Neutrophil (primary cell): ENCODE data around the gene APBA2.

ENCODE experiments used
- H3K27ac ChIP-seq: fragments of 200-600 bp; sonication (generic); 2 replicates; pipeline ENCODE4 v1.5.1; 2016; ENCODE audit warnings: mild to moderate bottlenecking, moderate library complexity
- H3K27me3 ChIP-seq: fragments of 200-600 bp; sonication (generic); 2 replicates; pipeline ENCODE4 v1.6.0; 2016; ENCODE audit warnings: mild to moderate bottlenecking
- H3K36me3 ChIP-seq: fragments of 200-600 bp; sonication (generic); 2 replicates; pipeline ENCODE4 v1.5.1; 2017
- H3K4me1 ChIP-seq, 2 experiments: fragments of 200-600 bp in 1 of 2; sonication (generic) in 1 of 2; 1 replicate in 1 of 2; 2 replicates in 1 of 2; pipeline versions ENCODE4 v1.5.1 to v1.6.1; 2013 to 2016; ENCODE audit warnings: low read depth in 1 of 2, low read length in 1 of 2, mild to moderate bottlenecking in 1 of 2, moderate library complexity in 1 of 2; ENCODE audit not compliant: control insufficient read depth in 1 of 2, insufficient read depth in 1 of 2
- H3K4me3 ChIP-seq, 2 experiments: fragments of 200-600 bp in 1 of 2; sonication (generic) in 1 of 2; 1 replicate in 1 of 2; 2 replicates in 1 of 2; pipeline ENCODE4 v1.5.1; 2013 to 2016; ENCODE audit warnings: low read depth in 1 of 2, low read length in 1 of 2, mild to moderate bottlenecking in 1 of 2, moderate library complexity in 1 of 2
- H3K9me3 ChIP-seq: fragments of 200-600 bp; sonication (generic); 2 replicates; pipeline ENCODE4 v1.5.1; 2016
- TF ChIP-seq, protein P1 (sequence below): fragments of 200-600 bp; sonication (generic); IDR thresholded peaks from 2 replicates; pipeline ENCODE4 v1.5.1; 2016; ENCODE audit warnings: antibody characterized with exemption

Gene APBA2

DNA sequence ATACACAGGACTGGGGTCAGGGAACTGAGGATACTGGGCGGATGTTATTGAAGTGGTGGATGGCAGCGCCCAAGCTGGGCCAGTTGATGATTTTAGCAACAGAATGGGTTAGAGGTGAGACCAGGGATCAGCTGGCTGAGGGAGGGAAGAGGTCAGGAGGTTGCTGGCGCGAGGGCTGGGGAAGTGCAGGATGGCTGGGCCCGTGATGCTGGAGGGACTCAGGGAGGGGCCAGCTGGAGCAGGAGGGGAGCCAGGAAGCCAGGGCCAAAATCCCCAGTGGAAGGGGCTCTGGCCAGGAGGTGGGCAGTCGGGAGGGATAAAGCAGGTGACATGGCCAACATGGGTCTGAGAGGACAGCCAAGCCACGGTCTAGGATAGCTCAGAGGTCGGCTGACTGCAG is 205.9 kb downstream of the APBA2 start:
- TF ChIP-seq, protein P1, sequence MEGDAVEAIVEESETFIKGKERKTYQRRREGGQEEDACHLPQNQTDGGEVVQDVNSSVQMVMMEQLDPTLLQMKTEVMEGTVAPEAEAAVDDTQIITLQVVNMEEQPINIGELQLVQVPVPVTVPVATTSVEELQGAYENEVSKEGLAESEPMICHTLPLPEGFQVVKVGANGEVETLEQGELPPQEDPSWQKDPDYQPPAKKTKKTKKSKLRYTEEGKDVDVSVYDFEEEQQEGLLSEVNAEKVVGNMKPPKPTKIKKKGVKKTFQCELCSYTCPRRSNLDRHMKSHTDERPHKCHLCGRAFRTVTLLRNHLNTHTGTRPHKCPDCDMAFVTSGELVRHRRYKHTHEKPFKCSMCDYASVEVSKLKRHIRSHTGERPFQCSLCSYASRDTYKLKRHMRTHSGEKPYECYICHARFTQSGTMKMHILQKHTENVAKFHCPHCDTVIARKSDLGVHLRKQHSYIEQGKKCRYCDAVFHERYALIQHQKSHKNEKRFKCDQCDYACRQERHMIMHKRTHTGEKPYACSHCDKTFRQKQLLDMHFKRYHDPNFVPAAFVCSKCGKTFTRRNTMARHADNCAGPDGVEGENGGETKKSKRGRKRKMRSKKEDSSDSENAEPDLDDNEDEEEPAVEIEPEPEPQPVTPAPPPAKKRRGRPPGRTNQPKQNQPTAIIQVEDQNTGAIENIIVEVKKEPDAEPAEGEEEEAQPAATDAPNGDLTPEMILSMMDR: no peak
- Histone ChIP-seq H3K4me3 (no peak overlapping the region), H3K27me3 (no peaks in the 10 kb centered on the region), H3K36me3 (no peaks in the 10 kb centered on the region), H3K4me1 (no peaks in the 10 kb centered on the region), H3K27ac (no peak overlapping the region), H3K9me3 (no peaks in the 10 kb centered on the region)

DNA sequence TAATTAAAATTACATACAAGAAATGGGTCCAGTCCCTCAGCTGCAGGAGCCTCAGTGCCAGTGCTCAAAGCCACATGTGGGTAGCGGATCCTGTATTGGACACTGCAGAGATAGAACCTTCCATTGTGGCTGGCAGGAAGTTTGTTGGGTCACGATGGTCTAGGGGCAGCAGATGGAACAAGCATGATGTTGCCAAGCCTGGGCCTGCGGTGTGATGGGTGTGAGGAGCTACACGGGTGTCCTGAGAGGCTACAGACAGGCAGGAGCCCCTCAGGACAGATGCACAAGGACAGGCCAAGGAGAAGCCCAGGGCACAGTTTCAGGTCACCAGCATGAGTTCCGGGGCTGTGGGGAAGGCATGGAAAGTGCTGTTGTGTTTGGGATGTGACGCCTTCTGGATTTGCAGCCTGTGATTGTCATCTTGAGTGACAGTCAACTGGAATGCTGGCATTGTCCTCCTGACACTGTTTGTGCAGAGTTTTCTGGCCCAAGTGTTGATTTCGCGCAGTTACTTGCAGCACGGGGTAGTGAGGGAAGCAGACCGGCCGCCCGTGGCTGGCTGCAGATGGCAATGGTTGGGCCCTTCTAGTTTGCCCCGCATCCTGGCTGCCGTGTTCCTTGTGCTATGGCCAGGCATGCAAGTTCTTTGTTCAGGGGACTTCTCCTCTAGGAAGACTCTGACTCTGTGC is 206.7 kb downstream of the APBA2 start:
- Histone ChIP-seq H3K36me3 (no peaks in the 10 kb centered on the region), H3K27ac (no peak overlapping the region), H3K9me3 (no peaks in the 10 kb centered on the region), H3K4me3 (no peak overlapping the region), H3K27me3 (no peaks in the 10 kb centered on the region), H3K4me1 (no peaks in the 10 kb centered on the region)
- TF ChIP-seq, protein P1: no peak

DNA sequence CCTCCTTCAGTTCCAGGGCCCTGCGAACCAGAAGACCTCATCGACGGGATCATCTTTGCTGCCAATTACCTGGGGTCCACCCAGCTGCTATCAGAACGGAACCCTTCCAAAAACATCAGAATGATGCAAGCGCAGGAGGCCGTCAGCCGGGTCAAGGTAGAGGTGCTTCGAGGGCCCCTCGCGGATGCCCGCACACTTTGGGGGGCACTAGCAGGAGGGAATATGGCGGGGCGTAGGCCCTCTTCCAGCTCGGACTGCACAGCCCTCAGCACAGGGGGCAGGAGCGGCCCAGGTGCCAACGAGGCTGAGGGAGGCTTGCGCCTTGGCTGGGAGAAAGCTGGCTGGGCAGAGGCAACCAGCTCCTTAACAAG is 207.3 kb downstream of the APBA2 start:
- TF ChIP-seq, protein P1: no peak
- H3K27me3 ChIP-seq: no peaks in the 10 kb centered on the region
- H3K9me3 ChIP-seq: no peaks in the 10 kb centered on the region
- no peaks in the 10 kb centered on the region for H3K36me3 ChIP-seq
- H3K4me3 ChIP-seq: no peak overlapping the region
- no peak overlapping the region for H3K27ac ChIP-seq
- H3K4me1 ChIP-seq: no peaks in the 10 kb centered on the region

DNA sequence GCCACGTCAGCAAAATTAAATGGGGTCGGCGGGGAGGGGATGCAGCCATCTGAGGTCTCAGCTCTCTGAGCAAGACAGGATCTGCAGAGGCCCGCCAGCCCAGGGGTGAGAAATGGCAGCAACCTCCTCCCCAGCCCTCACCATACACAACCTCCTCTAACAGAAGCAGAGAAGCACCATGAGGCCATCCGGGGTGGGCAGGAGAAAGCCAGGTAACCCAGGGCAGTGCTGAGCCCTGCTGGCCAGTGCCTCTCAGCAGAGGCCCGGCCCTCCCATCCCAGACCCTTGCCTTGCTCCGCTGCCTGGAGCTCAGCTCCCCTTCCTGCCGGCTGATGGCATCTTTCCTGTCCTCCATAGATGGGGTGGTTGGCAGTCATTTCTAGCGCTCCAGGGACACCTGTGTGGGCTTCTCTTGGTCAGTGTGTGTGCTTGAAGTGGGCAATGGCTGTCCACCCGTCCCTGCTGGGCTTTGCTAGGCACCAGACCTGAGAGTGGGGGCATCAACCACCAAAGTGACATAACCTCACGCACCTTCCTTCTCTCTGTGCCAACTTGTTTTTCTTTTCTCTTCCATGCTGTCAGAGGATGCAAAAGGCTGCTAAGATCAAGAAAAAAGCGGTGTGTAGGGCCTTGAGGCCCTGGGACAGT is 208.0 kb downstream of the APBA2 start:
- H3K36me3 ChIP-seq: no peaks in the 10 kb centered on the region
- H3K9me3 ChIP-seq: no peaks in the 10 kb centered on the region
- no peak overlapping the region for H3K27ac ChIP-seq
- no peaks in the 10 kb centered on the region for H3K27me3 ChIP-seq
- TF ChIP-seq, protein P1: no peak
- no peaks in the 10 kb centered on the region for H3K4me1 ChIP-seq
- no peak overlapping the region for H3K4me3 ChIP-seq

DNA sequence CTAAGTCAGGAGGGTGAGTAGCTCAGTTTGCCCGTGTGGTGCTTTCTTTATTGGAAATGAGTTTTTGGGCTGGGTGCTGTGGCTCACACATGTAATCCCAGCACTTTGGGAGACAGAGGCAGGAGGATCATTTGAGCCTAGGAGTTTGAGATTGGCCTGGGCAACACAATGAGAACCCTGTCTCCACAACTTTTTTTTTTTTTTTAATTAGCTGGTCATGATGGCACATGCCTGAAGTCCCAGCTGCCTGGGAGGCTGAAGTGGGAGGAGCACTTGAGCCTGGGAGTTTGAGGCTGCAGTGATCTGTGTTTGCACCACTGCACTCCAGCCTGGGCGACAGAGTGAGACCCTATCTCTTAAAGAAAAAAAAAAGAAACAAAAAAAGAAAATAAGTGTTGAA is 208.9 kb downstream of the APBA2 start:
- H3K4me1 ChIP-seq: no peaks in the 10 kb centered on the region
- TF ChIP-seq, protein P1: no peak

More for the DNA sequence above, 208.9 kb downstream of the APBA2 start:
- no peaks in the 10 kb centered on the region for H3K9me3 ChIP-seq
- H3K36me3 ChIP-seq: no peaks in the 10 kb centered on the region
- no peaks in the 10 kb centered on the region for H3K27me3 ChIP-seq
- H3K4me3 ChIP-seq: no peak overlapping the region
- H3K27ac ChIP-seq: no peak overlapping the region
